ENCODE results near the gene PYCR2.

Gene PYCR2

DNA sequence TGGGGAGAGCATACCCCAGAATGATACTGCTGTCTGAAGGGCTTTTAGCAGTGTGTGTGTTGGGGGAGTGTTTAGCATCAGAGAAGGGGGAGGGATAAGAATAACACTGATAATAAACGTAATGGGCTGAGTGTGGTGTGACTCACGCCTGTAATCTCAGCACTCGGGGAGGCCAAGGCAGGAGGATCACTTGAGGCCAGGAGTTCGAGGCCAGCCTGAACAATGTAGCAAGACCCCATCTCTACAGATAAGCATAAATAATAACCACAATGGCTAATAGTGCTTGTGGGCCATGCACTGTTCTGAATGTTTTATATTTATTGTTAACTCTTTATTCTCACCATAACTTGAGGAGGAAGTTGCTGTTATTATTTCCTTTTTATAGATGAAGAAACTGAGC is 19.5 kb upstream of the PYCR2 start:
- Histone ChIP-seq H3K36me3 (replicated peaks in 1 of 2; ENCODE audit: control insufficient read depth in 2 of 2, insufficient read depth in 2 of 2, low read length in 2 of 2) (no peaks in the 10 kb centered on the region), H3K27me3 (ENCODE audit: control insufficient read depth in 3 of 3, insufficient read depth in 3 of 3, low read depth in 1 of 3, low read length in 3 of 3) (peaks cover 0 to 17% (median 14%) of the 10 kb centered on the region in 3 experiments), H3K9ac (ENCODE audit: low read depth, low read length, poor library complexity) (no peak overlapping the region), H3K4me2 (ENCODE audit: insufficient read depth, low read length, poor library complexity, severe bottlenecking) (no peak overlapping the region), H4K91ac (ENCODE audit: low read depth, low read length, poor library complexity) (no peak overlapping the region), H3K27ac (replicated peaks; ENCODE audit: low read length) (no peak overlapping the region), H3K18ac (ENCODE audit: low read length) (peak overlapping the region; percentile 19), H4K8ac (ENCODE audit: low read depth, low read length) (no peak overlapping the region), H3K4me3 (ENCODE audit: low read length in 2 of 2) (no peak overlapping the region), H2BK120ac (ENCODE audit: low read depth, low read length) (no peak overlapping the region), H3K4ac (ENCODE audit: low read length) (no peak overlapping the region), H3K14ac (ENCODE audit: low read length) (no peak overlapping the region), H2BK15ac (ENCODE audit: low read length) (no peak overlapping the region), H3K23ac (ENCODE audit: low read depth, low read length, poor library complexity) (no peak overlapping the region), H2BK12ac (ENCODE audit: low read length) (no peak overlapping the region), H2BK5ac (ENCODE audit: low read length) (no peak overlapping the region), H3K4me1 (ENCODE audit: control insufficient read depth in 2 of 2, insufficient read depth in 1 of 2, low read depth in 1 of 2, low read length in 2 of 2) (peaks cover 31 to 40% of the 10 kb centered on the region in 2 donors), H2AFZ (ENCODE audit: low read length) (no peak overlapping the region), H2AK5ac (ENCODE audit: low read depth, low read length) (no peak overlapping the region), H3K9me3 (replicated peaks in 1 of 2; ENCODE audit: control insufficient read depth in 2 of 2, insufficient read depth in 1 of 2, low read depth in 1 of 2, low read length in 2 of 2) (no peaks in the 10 kb centered on the region), H3K79me1 (ENCODE audit: low read depth, low read length) (no peaks in the 10 kb centered on the region)
- no peak for DNase-seq (ENCODE audit: low spot score)
- WGBS, 2 donors (ENCODE audit: extremely low coverage in 2 of 2, insufficient read length in 2 of 2, insufficient replicate concordance in 1 of 2) = no CpG with 5 or more reads among the region's 4 CpGs

DNA sequence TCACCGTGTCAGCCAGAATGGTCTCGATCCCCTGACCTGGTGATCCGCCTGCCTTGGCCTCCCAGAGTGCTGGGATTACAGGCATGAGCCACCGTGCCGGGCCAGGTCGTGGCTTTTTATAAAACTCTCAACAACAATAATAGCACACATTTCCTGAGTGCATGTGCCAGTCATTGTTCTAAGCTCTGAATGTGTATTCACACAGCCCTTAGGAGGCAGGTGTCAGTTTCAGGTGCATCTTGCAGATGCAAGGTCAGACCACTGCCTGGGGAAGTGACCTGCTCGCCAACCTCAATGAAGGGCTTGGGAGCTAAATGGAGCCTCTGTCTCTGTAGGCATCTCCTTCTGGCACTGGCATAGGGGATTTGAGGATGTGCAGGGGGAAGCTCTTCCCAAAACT is 18.5 kb upstream of the PYCR2 start:
- Histone ChIP-seq H3K9me3 (replicated peaks in 1 of 2; ENCODE audit: control insufficient read depth in 2 of 2, insufficient read depth in 1 of 2, low read depth in 1 of 2, low read length in 2 of 2) (no peaks in the 10 kb centered on the region), H4K8ac (ENCODE audit: low read depth, low read length) (no peak overlapping the region), H3K79me1 (ENCODE audit: low read depth, low read length) (no peaks in the 10 kb centered on the region), H3K4ac (ENCODE audit: low read length) (no peak overlapping the region), H3K4me3 (ENCODE audit: low read length in 2 of 2) (no peak overlapping the region), H2BK12ac (ENCODE audit: low read length) (no peak overlapping the region), H3K27ac (replicated peaks; ENCODE audit: low read length) (no peak overlapping the region), H2BK120ac (ENCODE audit: low read depth, low read length) (no peak overlapping the region), H2AFZ (ENCODE audit: low read length) (no peak overlapping the region), H2BK15ac (ENCODE audit: low read length) (no peak overlapping the region), H3K27me3 (ENCODE audit: control insufficient read depth in 3 of 3, insufficient read depth in 3 of 3, low read depth in 1 of 3, low read length in 3 of 3) (peaks cover 0 to 11% (median 9%) of the 10 kb centered on the region in 3 experiments), H4K91ac (ENCODE audit: low read depth, low read length, poor library complexity) (no peak overlapping the region), H3K4me2 (ENCODE audit: insufficient read depth, low read length, poor library complexity, severe bottlenecking) (no peak overlapping the region), H2AK5ac (ENCODE audit: low read depth, low read length) (no peak overlapping the region), H2BK5ac (ENCODE audit: low read length) (no peak overlapping the region), H3K9ac (ENCODE audit: low read depth, low read length, poor library complexity) (no peak overlapping the region), H3K14ac (ENCODE audit: low read length) (no peak overlapping the region), H3K4me1 (ENCODE audit: control insufficient read depth in 2 of 2, insufficient read depth in 1 of 2, low read depth in 1 of 2, low read length in 2 of 2) (peaks cover 31 to 39% of the 10 kb centered on the region in 2 donors), H3K23ac (ENCODE audit: low read depth, low read length, poor library complexity) (peak overlapping the region; percentile 17), H3K18ac (ENCODE audit: low read length) (peak overlapping the region; percentile 49), H3K36me3 (replicated peaks in 1 of 2; ENCODE audit: control insufficient read depth in 2 of 2, insufficient read depth in 2 of 2, low read length in 2 of 2) (no peaks in the 10 kb centered on the region)
- no peak for DNase-seq (ENCODE audit: low spot score)
- no CpG with 5 or more reads among the region's 7 CpGs for WGBS, 2 donors (ENCODE audit: extremely low coverage in 2 of 2, insufficient read length in 2 of 2, insufficient replicate concordance in 1 of 2)

- Histone ChIP-seq H3K4me1 (ENCODE audit: control insufficient read depth in 2 of 2, insufficient read depth in 1 of 2, low read depth in 1 of 2, low read length in 2 of 2) (peaks cover 31 to 36% of the 10 kb centered on the region in 2 donors), H3K4ac (ENCODE audit: low read length) (no peak overlapping the region), H3K4me2 (ENCODE audit: insufficient read depth, low read length, poor library complexity, severe bottlenecking) (no peak overlapping the region), H2BK12ac (ENCODE audit: low read length) (no peak overlapping the region), H4K91ac (ENCODE audit: low read depth, low read length, poor library complexity) (no peak overlapping the region), H2AFZ (ENCODE audit: low read length) (peak overlapping the region; percentile 15), H4K8ac (ENCODE audit: low read depth, low read length) (no peak overlapping the region), H2BK5ac (ENCODE audit: low read length) (no peak overlapping the region), H3K79me1 (ENCODE audit: low read depth, low read length) (no peaks in the 10 kb centered on the region), H3K9me3 (replicated peaks in 1 of 2; ENCODE audit: control insufficient read depth in 2 of 2, insufficient read depth in 1 of 2, low read depth in 1 of 2, low read length in 2 of 2) (no peaks in the 10 kb centered on the region), H3K4me3 (ENCODE audit: low read length in 2 of 2) (no peak overlapping the region), H3K27me3 (ENCODE audit: control insufficient read depth in 3 of 3, insufficient read depth in 3 of 3, low read depth in 1 of 3, low read length in 3 of 3) (peaks cover 0 to 11% (median 7%) of the 10 kb centered on the region in 3 experiments), H3K36me3 (replicated peaks in 1 of 2; ENCODE audit: control insufficient read depth in 2 of 2, insufficient read depth in 2 of 2, low read length in 2 of 2) (no peaks in the 10 kb centered on the region), H3K14ac (ENCODE audit: low read length) (peak overlapping the region; percentile 39), H2BK120ac (ENCODE audit: low read depth, low read length) (no peak overlapping the region), H2BK15ac (ENCODE audit: low read length) (no peak overlapping the region), H3K18ac (ENCODE audit: low read length) (peak overlapping the region; percentile 11), H3K23ac (ENCODE audit: low read depth, low read length, poor library complexity) (no peak overlapping the region), H2AK5ac (ENCODE audit: low read depth, low read length) (no peak overlapping the region), H3K9ac (ENCODE audit: low read depth, low read length, poor library complexity) (no peak overlapping the region), H3K27ac (replicated peaks; ENCODE audit: low read length) (no peak overlapping the region)
- no CpG with 5 or more reads among the region's 1 CpG for WGBS, 2 donors (ENCODE audit: extremely low coverage in 2 of 2, insufficient read length in 2 of 2, insufficient replicate concordance in 1 of 2)
- no peak for DNase-seq (ENCODE audit: low spot score)
These were observed 17.8 kb upstream of the PYCR2 start for GRCh38 chr1:225941942-225942222.

- Histone ChIP-seq H2AFZ (ENCODE audit: low read length) (peak within 1 kb of the TSS; percentile 15), H3K14ac (ENCODE audit: low read length) (peak within 1 kb of the TSS; percentile 39), H2AK5ac (ENCODE audit: low read depth, low read length) (peak within 1 kb of the TSS; percentile 12), H2BK5ac (ENCODE audit: low read length) (no peak within 1 kb of the TSS), H3K23ac (ENCODE audit: low read depth, low read length, poor library complexity) (peak within 1 kb of the TSS; percentile 100), H3K36me3 (replicated peaks in 1 of 2; ENCODE audit: control insufficient read depth in 2 of 2, insufficient read depth in 2 of 2, low read length in 2 of 2) (no peaks in the 10 kb centered on the region), H3K27me3 (ENCODE audit: control insufficient read depth in 3 of 3, insufficient read depth in 3 of 3, low read depth in 1 of 3, low read length in 3 of 3) (peaks cover 0 to 11% (median 7%) of the 10 kb centered on the region in 3 experiments), H3K18ac (ENCODE audit: low read length) (peak within 1 kb of the TSS; percentile 79), H3K9ac (ENCODE audit: low read depth, low read length, poor library complexity) (no peak within 1 kb of the TSS), H2BK15ac (ENCODE audit: low read length) (no peak within 1 kb of the TSS), H3K9me3 (replicated peaks in 1 of 2; ENCODE audit: control insufficient read depth in 2 of 2, insufficient read depth in 1 of 2, low read depth in 1 of 2, low read length in 2 of 2) (no peaks in the 10 kb centered on the region), H3K4me2 (ENCODE audit: insufficient read depth, low read length, poor library complexity, severe bottlenecking) (no peak within 1 kb of the TSS), H3K79me1 (ENCODE audit: low read depth, low read length) (no peaks in the 10 kb centered on the region), H2BK120ac (ENCODE audit: low read depth, low read length) (peak within 1 kb of the TSS; percentile 26), H3K4ac (ENCODE audit: low read length) (no peak within 1 kb of the TSS), H4K8ac (ENCODE audit: low read depth, low read length) (no peak within 1 kb of the TSS), H2BK12ac (ENCODE audit: low read length) (peak within 1 kb of the TSS; percentile 27), H3K4me3 (ENCODE audit: low read length in 2 of 2) (peak within 1 kb of the TSS in 1 of 2 donors; percentile 26), H3K27ac (replicated peaks; ENCODE audit: low read length) (no peak within 1 kb of the TSS), H3K4me1 (ENCODE audit: control insufficient read depth in 2 of 2, insufficient read depth in 1 of 2, low read depth in 1 of 2, low read length in 2 of 2) (peaks cover 31 to 34% of the 10 kb centered on the region in 2 donors), H4K91ac (ENCODE audit: low read depth, low read length, poor library complexity) (no peak within 1 kb of the TSS)
- no CpG with 5 or more reads among the region's 6 CpGs for WGBS, 2 donors (ENCODE audit: extremely low coverage in 2 of 2, insufficient read length in 2 of 2, insufficient replicate concordance in 1 of 2)
- no peak for DNase-seq (ENCODE audit: low spot score)
These were observed 17.3 kb upstream of the PYCR2 start, which contains the start of gene LEFTY2 for GRCh38 chr1:225941187-225941941. Gene LEFTY2 (minus strand): TSS chr1:225941220. CDS start chr1:225941140, 80 bp downstream.
